GM12874 (cell line): ENCODE measurements around the gene TPSG1.

Source experiments
- TF ChIP-seq, protein P1 (sequence below): IDR thresholded peaks from 2 replicates; pipeline ENCODE4 v1.5.1; 2011; ENCODE audit warnings: low read depth, mild to moderate bottlenecking, control low read depth, low read length, moderate library complexity; ENCODE audit not compliant: insufficient read depth

TPSG1 gene

DNA sequence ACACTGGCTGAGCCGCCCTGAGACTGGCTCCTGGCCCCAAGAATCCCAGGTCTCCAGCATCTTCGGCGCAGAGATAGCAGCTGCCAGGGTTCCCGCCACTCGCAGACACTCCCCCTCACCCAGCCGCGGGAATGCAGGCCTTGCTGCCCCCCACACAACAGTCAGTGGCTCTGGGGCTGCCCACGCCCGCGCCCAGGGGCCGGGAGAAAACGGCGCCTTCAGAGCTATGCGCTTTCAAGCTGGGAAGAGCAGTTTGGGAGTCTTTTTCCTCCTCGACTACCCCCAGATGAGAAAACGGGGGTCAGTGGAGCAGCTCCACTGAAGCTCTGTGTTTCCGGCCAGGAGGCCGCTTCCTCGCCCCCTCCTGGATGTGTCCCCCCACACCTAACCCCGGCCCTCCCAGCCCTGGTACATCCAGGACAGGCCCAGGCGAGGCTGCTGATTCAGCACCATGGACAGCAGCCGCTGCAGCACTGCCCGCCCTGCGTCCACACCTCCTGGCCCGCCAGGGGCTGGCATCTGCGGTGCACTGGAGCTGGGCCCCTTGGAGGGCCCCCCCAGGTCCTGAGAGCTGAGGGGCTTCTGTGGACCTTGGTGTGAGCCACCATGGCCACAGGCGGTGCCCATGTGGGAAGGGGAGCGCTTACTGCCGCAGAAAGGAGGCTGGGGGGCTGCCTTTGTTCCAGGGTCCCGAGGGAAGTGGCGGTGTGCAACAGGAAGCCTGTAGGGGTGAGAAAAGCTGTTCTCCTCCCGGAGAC, 36.5 kb downstream of the TPSG1 start:
- TF ChIP-seq, protein P1, sequence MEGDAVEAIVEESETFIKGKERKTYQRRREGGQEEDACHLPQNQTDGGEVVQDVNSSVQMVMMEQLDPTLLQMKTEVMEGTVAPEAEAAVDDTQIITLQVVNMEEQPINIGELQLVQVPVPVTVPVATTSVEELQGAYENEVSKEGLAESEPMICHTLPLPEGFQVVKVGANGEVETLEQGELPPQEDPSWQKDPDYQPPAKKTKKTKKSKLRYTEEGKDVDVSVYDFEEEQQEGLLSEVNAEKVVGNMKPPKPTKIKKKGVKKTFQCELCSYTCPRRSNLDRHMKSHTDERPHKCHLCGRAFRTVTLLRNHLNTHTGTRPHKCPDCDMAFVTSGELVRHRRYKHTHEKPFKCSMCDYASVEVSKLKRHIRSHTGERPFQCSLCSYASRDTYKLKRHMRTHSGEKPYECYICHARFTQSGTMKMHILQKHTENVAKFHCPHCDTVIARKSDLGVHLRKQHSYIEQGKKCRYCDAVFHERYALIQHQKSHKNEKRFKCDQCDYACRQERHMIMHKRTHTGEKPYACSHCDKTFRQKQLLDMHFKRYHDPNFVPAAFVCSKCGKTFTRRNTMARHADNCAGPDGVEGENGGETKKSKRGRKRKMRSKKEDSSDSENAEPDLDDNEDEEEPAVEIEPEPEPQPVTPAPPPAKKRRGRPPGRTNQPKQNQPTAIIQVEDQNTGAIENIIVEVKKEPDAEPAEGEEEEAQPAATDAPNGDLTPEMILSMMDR: no peak

DNA sequence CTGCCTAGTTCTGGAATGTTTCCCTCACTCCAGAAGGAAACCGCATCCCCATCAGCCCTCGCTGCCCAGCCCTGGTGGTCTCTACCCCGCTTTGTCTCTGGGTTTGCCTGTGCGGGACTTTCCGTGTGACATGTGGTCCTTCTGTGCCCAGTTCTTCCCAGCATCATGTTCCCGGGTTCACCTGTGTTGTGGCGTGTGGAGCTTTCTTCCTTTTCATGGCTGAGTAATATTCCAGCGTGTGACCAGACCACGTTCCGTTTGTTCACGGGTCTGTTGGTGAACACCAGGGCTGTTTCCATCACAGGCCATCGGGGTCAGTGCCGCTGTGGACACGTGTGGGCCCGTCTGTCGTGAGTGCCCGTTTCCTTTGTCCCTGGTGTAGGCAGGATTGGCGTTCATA, 40.1 kb downstream of the TPSG1 start:
- TF ChIP-seq, protein P1: no peak

DNA sequence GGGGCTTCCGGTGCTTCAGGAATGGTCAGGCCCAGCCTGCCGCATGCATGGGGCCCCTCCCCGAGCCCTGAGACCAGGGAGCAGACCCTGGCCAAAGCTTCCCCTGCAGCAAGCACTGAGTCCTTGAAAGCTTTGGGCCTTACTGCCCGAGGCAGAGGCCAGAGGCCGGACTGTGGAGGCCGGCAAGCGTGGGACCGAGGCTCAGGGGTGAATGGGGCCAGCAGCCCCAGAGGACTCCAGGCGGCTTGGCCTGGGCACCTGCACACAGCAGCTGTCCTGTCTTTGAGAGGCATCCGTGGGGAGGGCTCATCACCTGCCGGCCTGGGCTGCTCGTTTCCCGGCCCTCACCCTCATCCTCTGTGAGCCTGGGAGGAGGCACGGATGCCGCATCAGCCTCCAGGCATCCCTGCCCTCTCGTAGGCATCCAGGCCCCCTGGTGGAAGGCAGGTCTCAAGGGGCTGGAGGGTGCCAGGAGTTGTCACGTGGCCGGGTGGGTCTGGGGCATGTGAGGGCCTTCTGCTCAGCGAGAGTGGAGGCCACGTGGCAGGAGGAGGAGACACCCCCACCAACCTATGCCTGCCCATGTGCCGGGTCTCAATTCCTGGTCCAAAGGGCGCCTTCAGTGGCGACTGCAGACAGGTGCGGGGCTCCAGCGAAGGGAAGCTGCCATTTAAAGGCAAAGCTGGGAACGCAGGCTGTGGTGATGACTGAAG, 40.8 kb downstream of the TPSG1 start:
- TF ChIP-seq, protein P1: no peak

DNA sequence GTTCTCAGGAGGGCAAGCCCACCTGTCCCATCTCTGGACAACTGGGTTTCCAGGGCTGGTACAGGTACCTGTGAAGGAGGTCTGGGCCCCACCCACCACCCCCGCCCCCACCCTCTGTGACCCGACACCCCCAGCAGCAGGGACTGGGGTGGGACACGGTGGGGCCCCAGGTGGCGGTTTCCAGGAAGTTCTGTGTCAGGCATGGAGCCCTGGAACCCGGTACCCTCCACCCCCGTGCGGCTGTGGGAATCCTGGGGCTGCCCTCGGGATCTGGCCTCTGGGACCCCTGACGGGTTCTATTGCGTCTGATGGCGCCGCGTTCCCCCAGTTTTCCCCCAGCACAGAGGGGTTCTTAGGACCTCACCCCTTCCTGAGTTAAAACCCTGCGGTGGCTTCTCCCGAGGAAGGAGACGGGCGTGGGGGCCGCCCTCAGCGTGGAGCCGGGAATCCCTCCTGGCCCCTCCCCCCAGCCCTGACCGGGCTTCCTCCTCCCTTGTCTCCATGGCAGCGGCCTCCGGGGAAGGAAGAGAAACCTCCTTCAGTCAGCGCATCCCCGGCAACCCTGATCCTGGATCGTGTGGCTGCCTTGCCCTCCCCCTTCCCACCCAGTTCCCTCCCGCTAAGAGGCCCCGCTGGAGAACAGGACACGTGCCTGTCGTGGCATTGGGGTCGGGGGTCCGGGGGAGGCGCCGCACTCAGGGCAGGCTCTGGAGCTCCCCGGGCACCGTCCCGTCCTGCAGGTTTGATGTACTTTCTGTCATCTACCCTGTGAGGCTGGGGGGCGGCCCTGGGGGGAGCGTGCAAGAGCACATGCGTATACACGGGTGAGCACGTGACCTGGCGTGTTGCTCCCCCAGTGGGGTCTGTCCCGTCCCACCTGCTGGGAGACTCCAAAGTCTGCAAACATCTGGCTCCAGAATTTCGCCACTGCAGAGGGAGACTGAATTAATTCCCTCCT, 41.8 kb downstream of the TPSG1 start:
- TF ChIP-seq, protein P1: no peak

DNA sequence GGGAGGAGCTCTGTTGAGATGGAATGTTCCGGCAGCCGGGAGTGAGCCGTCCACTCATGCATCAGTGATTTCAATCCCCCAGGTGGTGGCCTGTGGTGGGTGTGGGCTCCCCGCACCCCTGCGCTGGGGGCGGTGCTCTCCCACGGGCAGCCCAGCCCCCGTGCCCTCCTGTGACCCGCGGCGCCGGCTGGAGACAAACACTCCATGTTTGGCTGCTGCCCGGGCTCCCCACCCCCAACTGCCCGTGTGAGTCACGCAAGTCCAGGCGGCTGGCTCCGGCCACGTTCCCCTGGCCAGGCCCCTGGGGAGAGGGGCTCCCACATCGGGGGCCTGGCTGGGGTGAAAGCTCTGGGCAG, 42.8 kb downstream of the TPSG1 start:
- TF ChIP-seq, protein P1: no peak

DNA sequence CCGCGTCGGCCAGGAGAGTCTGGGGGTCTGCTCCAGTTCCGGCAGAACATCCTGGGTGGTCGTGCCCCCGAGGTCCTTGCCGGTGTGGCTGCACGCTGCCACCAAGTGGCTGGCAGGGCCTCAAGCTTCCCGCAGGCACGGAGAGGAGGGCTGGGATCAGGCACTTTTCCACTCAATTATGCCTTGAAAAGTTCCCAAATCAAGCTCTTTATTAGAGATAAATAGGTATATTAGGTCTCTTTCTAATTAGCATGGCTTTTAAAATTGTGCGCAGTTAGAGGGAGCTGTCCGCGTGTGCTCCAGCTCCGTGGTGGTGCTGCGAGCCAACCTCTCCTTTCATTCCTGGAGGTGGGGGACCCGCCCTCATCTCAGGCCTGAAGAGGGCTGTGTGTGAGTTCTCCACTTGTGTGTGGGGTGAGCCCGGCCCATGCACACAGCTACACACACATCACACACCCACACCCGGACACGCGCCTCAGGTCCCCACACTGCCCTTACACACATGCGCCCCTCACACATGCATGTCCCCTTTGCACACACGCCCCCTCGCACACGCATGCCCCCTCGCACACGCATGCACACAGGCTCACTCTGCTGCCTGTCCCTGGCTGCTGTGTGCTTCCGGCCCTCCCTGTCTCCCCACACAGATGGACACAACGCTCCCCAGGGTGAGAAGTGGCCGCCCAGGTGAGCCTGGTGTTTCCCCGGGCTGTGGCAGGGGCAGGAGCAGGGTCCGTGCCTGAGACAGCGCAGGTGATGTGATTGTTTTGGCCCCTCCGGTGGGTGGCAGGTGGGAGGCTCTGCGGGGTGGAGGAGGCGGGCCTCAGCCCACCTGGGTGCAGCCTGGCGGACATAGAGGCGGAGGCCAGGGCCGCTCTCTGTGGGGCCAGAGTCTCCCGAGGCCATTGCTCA, 43.4 kb downstream of the TPSG1 start:
- TF ChIP-seq, protein P1: no peak
